ENCODE results near the gene LRPAP1. TPM values are rescaled to one million over a fixed set of nuclear protein-coding genes. Genes with fewer than 3 reads are reported as not detected.

The LRPAP1 gene
- total and polyA plus RNA-seq, 2 donors (not counting 1 experiment from before 2014, with no cell fraction given) = 64.6 to 86.8 TPM

GRCh38 chr4:3519468-3520264 is 12.6 kb downstream of the LRPAP1 start:
- Histone ChIP-seq H2AFZ (ENCODE audit: insufficient read depth, low read depth, low read length, poor library complexity, severe bottlenecking) (no peak overlapping the region), H3K4me1 (ENCODE audit: control insufficient read depth in 2 of 2, insufficient read depth in 2 of 2, low read length in 2 of 2) (no peaks in the 10 kb centered on the region), H3K9ac (ENCODE audit: low read length) (no peak overlapping the region), H3K9me3 (ENCODE audit: control extremely low read depth in 1 of 3, control insufficient read depth in 2 of 3, insufficient read depth in 1 of 3, low read length in 2 of 3) (no peaks in the 10 kb centered on the region), H3K27ac (ENCODE audit: low read length in 2 of 2) (no peak overlapping the region), H4K20me1 (ENCODE audit: control insufficient read depth, insufficient read depth, low read length, poor library complexity, severe bottlenecking) (peaks cover 65% of the 10 kb centered on the region), H3K36me3 (replicated peaks in 1 of 2; ENCODE audit: control extremely low read depth in 1 of 2, control insufficient read depth in 1 of 2, extremely low read depth in 1 of 2, insufficient read depth in 2 of 2, low read length in 1 of 2) (peaks cover 0 to 90% of the 10 kb centered on the region in 2 experiments), H3K4me3 (ENCODE audit: control extremely low read depth in 1 of 5, extremely low read depth in 1 of 5, insufficient read depth in 1 of 5, low read depth in 2 of 5, low read length in 4 of 5) (no peak overlapping the region), H3K79me2 (ENCODE audit: control insufficient read depth, insufficient read depth, low read length) (peaks cover 27% of the 10 kb centered on the region), H3K27me3 (replicated peaks in 1 of 4; ENCODE audit: control extremely low read depth in 1 of 4, control insufficient read depth in 3 of 4, insufficient read depth in 4 of 4, low read length in 3 of 4) (no peaks in the 10 kb centered on the region), H3K4me2 (replicated peaks; ENCODE audit: low read depth, low read length, poor library complexity, severe bottlenecking) (no peak overlapping the region)
- Mint-ChIP-seq H3K9me3 (ENCODE audit: insufficient read depth) (no peaks in the 10 kb centered on the region), H3K4me1 (no peaks in the 10 kb centered on the region), H3K4me3 (no peak overlapping the region), H3K27ac (no peak overlapping the region), H3K27me3 (no peaks in the 10 kb centered on the region)
- CTCF ChIA-PET = no interaction called here
- 96% methylated on average over 21 of the region's 23 CpGs for WGBS (ENCODE audit: insufficient coverage)
- intact Hi-C loops (cut with micrococcal nuclease) = no loop called here
- POLR2A ChIA-PET = no interaction called here
- DNase-seq (no peak), ATAC-seq (ENCODE audit: low read depth) (no peak)
- TF ChIP-seq EZH2 (IDR thresholded peaks at IDR 0.05; ENCODE audit: borderline replicate concordance, insufficient read depth, low read depth, low read length, poor library complexity, severe bottlenecking) (no peak), CTCF (IDR thresholded peaks at IDR 0.05) (no peak)

- no peak overlapping the region for H3K27ac Mint-ChIP-seq
- no peaks in the 10 kb centered on the region for H3K9me3 ChIP-seq (ENCODE audit: control extremely low read depth in 1 of 3, control insufficient read depth in 2 of 3, insufficient read depth in 1 of 3, low read length in 2 of 3)
- H3K4me3 ChIP-seq (ENCODE audit: control extremely low read depth in 1 of 5, extremely low read depth in 1 of 5, insufficient read depth in 1 of 5, low read depth in 2 of 5, low read length in 4 of 5) = no peak overlapping the region
- POLR2A ChIA-PET = no interaction called here
- intact Hi-C loops (cut with micrococcal nuclease) = no loop called here
- 99% methylated on average over 18 of the region's 18 CpGs for WGBS (ENCODE audit: insufficient coverage)
- CTCF ChIA-PET = no interaction called here
- peaks cover 0 to 88% of the 10 kb centered on the region in 2 experiments for H3K36me3 ChIP-seq (replicated peaks in 1 of 2; ENCODE audit: control extremely low read depth in 1 of 2, control insufficient read depth in 1 of 2, extremely low read depth in 1 of 2, insufficient read depth in 2 of 2, low read length in 1 of 2)
- H3K27me3 Mint-ChIP-seq = no peaks in the 10 kb centered on the region
- no peaks in the 10 kb centered on the region for H3K9me3 Mint-ChIP-seq (ENCODE audit: insufficient read depth)
- no peak overlapping the region for H2AFZ ChIP-seq (ENCODE audit: insufficient read depth, low read depth, low read length, poor library complexity, severe bottlenecking)
- no peaks in the 10 kb centered on the region for H3K27me3 ChIP-seq (replicated peaks in 1 of 4; ENCODE audit: control extremely low read depth in 1 of 4, control insufficient read depth in 3 of 4, insufficient read depth in 4 of 4, low read length in 3 of 4)
- no peaks in the 10 kb centered on the region for H3K4me1 ChIP-seq (ENCODE audit: control insufficient read depth in 2 of 2, insufficient read depth in 2 of 2, low read length in 2 of 2)
- no peak overlapping the region for H3K9ac ChIP-seq (ENCODE audit: low read length)
- H3K4me2 ChIP-seq (replicated peaks; ENCODE audit: low read depth, low read length, poor library complexity, severe bottlenecking) = no peak overlapping the region
- H3K4me3 Mint-ChIP-seq = no peak overlapping the region
- H3K79me2 ChIP-seq (ENCODE audit: control insufficient read depth, insufficient read depth, low read length) = peaks cover 20% of the 10 kb centered on the region
- peaks cover 58% of the 10 kb centered on the region for H4K20me1 ChIP-seq (ENCODE audit: control insufficient read depth, insufficient read depth, low read length, poor library complexity, severe bottlenecking)
- DNase-seq (no peak), ATAC-seq (ENCODE audit: low read depth) (no peak)
- TF ChIP-seq CTCF (IDR thresholded peaks at IDR 0.05) = no peak
- TF ChIP-seq EZH2 (IDR thresholded peaks at IDR 0.05; ENCODE audit: borderline replicate concordance, insufficient read depth, low read depth, low read length, poor library complexity, severe bottlenecking) = no peak
- H3K27ac ChIP-seq (ENCODE audit: low read length in 2 of 2) = no peak overlapping the region
- H3K4me1 Mint-ChIP-seq = no peaks in the 10 kb centered on the region
These were observed 13.3 kb downstream of the LRPAP1 start for GRCh38 chr4:3518941-3519340.
